K562 (cell line): ENCODE results near the gene SORCS1. TPM values are rescaled to one million over a fixed set of nuclear protein-coding genes. Genes with fewer than 3 reads are reported as not detected.

ENCODE experiments used
- CEBPZ ChIP-seq: fragments of 150-350 bp; IDR thresholded peaks from 2 replicates; pipeline ENCODE4 v1.6.1; 2014; ENCODE audit warnings: low read depth, mild to moderate bottlenecking, low read length, borderline replicate concordance
- ELF1 ChIP-seq: fragments of 200-800 bp; sonication (Bioruptor generic); IDR thresholded peaks from 2 replicates; pipeline ENCODE4 v1.6.1; 2016; ENCODE audit warnings: missing genetic modification characterization, missing compliant biosample characterization
- HES1 ChIP-seq: fragments of 450-650 bp; IDR thresholded peaks from 2 replicates; pipeline ENCODE4 v1.6.1; 2016; ENCODE audit warnings: low read depth, mild to moderate bottlenecking, moderate library complexity
- ILK ChIP-seq: fragments of 450-650 bp; IDR thresholded peaks from 2 replicates; pipeline ENCODE4 v1.6.1; 2016; ENCODE audit warnings: missing genetic modification characterization, low read depth, mild to moderate bottlenecking, missing compliant biosample characterization, moderate library complexity, borderline replicate concordance
- STAT5A ChIP-seq: IDR thresholded peaks from 2 replicates; pipeline ENCODE4 v1.6.1; 2012; ENCODE audit warnings: low read length, inconsistent platforms, borderline replicate concordance
- ZNF12 ChIP-seq: sonication (generic); formaldehyde crosslinking; IDR thresholded peaks from 2 replicates; pipeline ENCODE4 v1.4.0; 2020; ENCODE audit warnings: mild to moderate bottlenecking, missing genetic modification reagents
- ZNF407 ChIP-seq: fragments of 450-650 bp; IDR thresholded peaks from 2 replicates; pipeline ENCODE4 v1.6.1; 2016; ENCODE audit warnings: low read depth
- ZNF512 ChIP-seq: IDR thresholded peaks from 2 replicates; pipeline ENCODE4 v1.6.1; 2016; ENCODE audit warnings: missing genetic modification characterization, missing compliant biosample characterization
- ZNF639 ChIP-seq, 2 experiments: fragments of 200-800 bp in 1 of 2; sonication (Bioruptor generic) in 1 of 2; sonication (generic) in 1 of 2; formaldehyde crosslinking in 1 of 2; IDR thresholded peaks in 1 of 2; conservative IDR thresholded peaks in 1 of 2; 2 replicates each; pipeline versions ENCODE4 v1.5.0 to v1.6.1; 2016 to 2020; ENCODE audit warnings: missing compliant biosample characterization in 1 of 2, missing genetic modification characterization in 1 of 2, missing genetic modification reagents in 1 of 2
- polyA plus RNA-seq, 8 experiments: library from polyadenylated mRNA; depleted of rRNA in 4 of 8; stranded (reverse) in 5 of 8; unstranded in 3 of 8; fragments of >200 nt; fragmentation: Nextera tagmentation in 2 of 8; fragmentation: Illumina TruSeq in 1 of 8; extraction: Ambion mirVana in 2 of 8; extraction: Trizol in 1 of 8; gene quantifications; 2 replicates each; pipeline versions ENCODE4 v1.2.1 to v1.2.3, GENCODE V29; 2011 to 2014; ENCODE audit warnings: inconsistent platforms in 1 of 8, missing spikeins in 1 of 8
- total RNA-seq, 7 experiments: library from RNA; depleted of rRNA in 6 of 7; stranded (reverse); fragments of >200 nt in 6 of 7; fragmentation: Illumina TruSeq in 2 of 7; extraction: Trizol in 2 of 7; gene quantifications; 2 replicates each; pipeline versions ENCODE4 v1.2.1 to v1.2.3, GENCODE V29; 2011 to 2021; ENCODE audit warnings: low replicate concordance in 1 of 7

Gene SORCS1
- total and polyA plus RNA-seq, 9 of the 15 experiments (the other 6 are each of a cell fraction or from before 2014, with no cell fraction given), result 1.5 to 3.9 (median 2.7) TPM

- no peak for TF ChIP-seq ZNF639 (CRISPR knock-in tag; conservative IDR thresholded peaks at IDR 0.05 in 1 of 2, IDR thresholded peaks at IDR 0.05 in 1 of 2)
- no peak for TF ChIP-seq HES1
- no peak for TF ChIP-seq STAT5A
- no peak for TF ChIP-seq ZNF407
- no peak for TF ChIP-seq ZNF512 (tag)
- TF ChIP-seq CEBPZ, result no peak
- no peak for TF ChIP-seq ZNF12 (CRISPR knock-in tag)
- 0 out of 2 replicates have a peak, but pooled peaks have one; percentile 31 for TF ChIP-seq ELF1 (tag)
- no peak for TF ChIP-seq ILK
Observed at GRCh38 chr10:107032700-107033401, 131.7 kb downstream of the SORCS1 start (continued).
